Measurements from ENCODE around the gene RAB11FIP3. TPM values are rescaled to one million over a fixed set of nuclear protein-coding genes. Genes with fewer than 3 reads are reported as not detected.

Gene RAB11FIP3
- total RNA-seq, 1 experiment from 2014 or later: 12.8 TPM

DNA sequence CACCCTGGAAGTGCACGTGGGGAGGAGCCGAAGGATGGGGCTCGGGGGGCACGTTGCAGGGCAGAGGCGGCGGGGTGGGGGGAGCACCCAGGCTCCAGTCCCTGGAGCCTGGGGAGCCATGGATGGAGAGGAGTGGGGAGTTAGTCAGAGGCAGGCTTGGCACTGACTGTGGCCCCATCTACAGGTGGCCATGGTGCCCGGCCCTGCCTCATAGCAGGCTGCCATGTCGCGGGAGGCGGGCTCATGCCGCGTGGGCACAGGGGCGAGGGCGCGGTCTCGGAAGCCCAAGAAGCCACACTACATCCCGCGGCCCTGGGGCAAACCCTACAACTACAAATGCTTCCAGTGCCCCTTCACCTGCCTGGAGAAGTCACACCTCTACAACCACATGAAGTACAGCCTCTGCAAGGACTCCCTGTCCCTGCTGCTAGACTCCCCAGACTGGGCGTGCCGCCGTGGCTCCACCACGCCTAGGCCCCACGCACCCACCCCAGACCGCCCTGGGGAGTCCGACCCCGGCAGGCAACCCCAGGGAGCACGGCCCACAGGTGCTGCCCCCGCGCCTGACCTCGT, 137.7 kb downstream of the RAB11FIP3 start:
- Histone ChIP-seq H4K20me1 (ENCODE audit: insufficient read depth) (no peaks in the 10 kb centered on the region), H3K4me3 (replicated peaks in 1 of 2; ENCODE audit: low read depth in 1 of 2, low read length in 2 of 2) (no peak overlapping the region), H3K9ac (ENCODE audit: low read length) (no peak overlapping the region), H3K36me3 (ENCODE audit: control insufficient read depth in 1 of 2, insufficient read depth in 2 of 2, low read length in 2 of 2) (no peaks in the 10 kb centered on the region), H3K27me3 (ENCODE audit: insufficient read depth, low read length) (no peaks in the 10 kb centered on the region), H3K9me3 (ENCODE audit: control insufficient read depth in 1 of 2, insufficient read depth in 1 of 2, low read depth in 1 of 2, low read length in 2 of 2) (no peaks in the 10 kb centered on the region), H2AFZ (ENCODE audit: low read depth, low read length, poor library complexity, severe bottlenecking) (no peak overlapping the region), H3K27ac (ENCODE audit: low read depth, low read length) (no peak overlapping the region), H3K4me2 (ENCODE audit: low read length) (no peak overlapping the region), H3K4me1 (ENCODE audit: control insufficient read depth in 1 of 2, insufficient read depth in 2 of 2, low read length in 2 of 2) (peaks cover 0 to 3% of the 10 kb centered on the region in 2 experiments; a peak in 1 of 4 replicates), H3K9me2 (ENCODE audit: insufficient read depth) (no peaks in the 10 kb centered on the region), H3K79me2 (ENCODE audit: insufficient read depth, low read length) (no peaks in the 10 kb centered on the region)
- RAD21 ChIA-PET (ENCODE audit: low non-redundant PET in 1 of 2, low total read pairs in 2 of 2, uncharacterized antibody in 2 of 2, unreplicated experiment in 2 of 2): no interaction called here
- no peak for DNase-seq (ENCODE audit: low read depth, low spot score)
- intact Hi-C loops (cut with micrococcal nuclease): no loop called here
- BruUV-seq (replicated peaks): no TSS peak
- ATAC-seq: no peak
- TF ChIP-seq ELF1 (IDR thresholded peaks at IDR 0.05; ENCODE audit: borderline replicate concordance, low read depth): no peak
- TF ChIP-seq POLR2AphosphoS5 (IDR thresholded peaks at IDR 0.05; ENCODE audit: low read depth, low read length): no peak
- no peak for TF ChIP-seq CBX3 (IDR thresholded peaks at IDR 0.05; ENCODE audit: low read depth)
- TF ChIP-seq, protein P1, sequence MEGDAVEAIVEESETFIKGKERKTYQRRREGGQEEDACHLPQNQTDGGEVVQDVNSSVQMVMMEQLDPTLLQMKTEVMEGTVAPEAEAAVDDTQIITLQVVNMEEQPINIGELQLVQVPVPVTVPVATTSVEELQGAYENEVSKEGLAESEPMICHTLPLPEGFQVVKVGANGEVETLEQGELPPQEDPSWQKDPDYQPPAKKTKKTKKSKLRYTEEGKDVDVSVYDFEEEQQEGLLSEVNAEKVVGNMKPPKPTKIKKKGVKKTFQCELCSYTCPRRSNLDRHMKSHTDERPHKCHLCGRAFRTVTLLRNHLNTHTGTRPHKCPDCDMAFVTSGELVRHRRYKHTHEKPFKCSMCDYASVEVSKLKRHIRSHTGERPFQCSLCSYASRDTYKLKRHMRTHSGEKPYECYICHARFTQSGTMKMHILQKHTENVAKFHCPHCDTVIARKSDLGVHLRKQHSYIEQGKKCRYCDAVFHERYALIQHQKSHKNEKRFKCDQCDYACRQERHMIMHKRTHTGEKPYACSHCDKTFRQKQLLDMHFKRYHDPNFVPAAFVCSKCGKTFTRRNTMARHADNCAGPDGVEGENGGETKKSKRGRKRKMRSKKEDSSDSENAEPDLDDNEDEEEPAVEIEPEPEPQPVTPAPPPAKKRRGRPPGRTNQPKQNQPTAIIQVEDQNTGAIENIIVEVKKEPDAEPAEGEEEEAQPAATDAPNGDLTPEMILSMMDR (IDR thresholded peaks at IDR 0.05 in 2 of 3, conservative IDR thresholded peaks at IDR 0.05 in 1 of 3; ENCODE audit: borderline replicate concordance in 1 of 3, insufficient read depth in 1 of 3, low read depth in 2 of 3, low read length in 2 of 3): no peak
- no peak for TF ChIP-seq EZH2phosphoT487 (IDR thresholded peaks at IDR 0.05; ENCODE audit: borderline replicate concordance)
- TF ChIP-seq, protein P2, sequence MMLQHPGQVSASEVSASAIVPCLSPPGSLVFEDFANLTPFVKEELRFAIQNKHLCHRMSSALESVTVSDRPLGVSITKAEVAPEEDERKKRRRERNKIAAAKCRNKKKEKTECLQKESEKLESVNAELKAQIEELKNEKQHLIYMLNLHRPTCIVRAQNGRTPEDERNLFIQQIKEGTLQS (IDR thresholded peaks at IDR 0.05): no peak
- no peak for TF ChIP-seq SIN3A (IDR thresholded peaks at IDR 0.05; ENCODE audit: low read depth)
- TF ChIP-seq CEBPB (IDR thresholded peaks at IDR 0.05; ENCODE audit: low read depth): no peak
- TF ChIP-seq EZH2 (IDR thresholded peaks at IDR 0.05): no peak
- TF ChIP-seq ZNF274 (IDR thresholded peaks at IDR 0.05; ENCODE audit: low read depth, low read length): no peak
- no peak for TF ChIP-seq TCF7L2 (IDR thresholded peaks at IDR 0.05; ENCODE audit: borderline replicate concordance, extremely low read depth, insufficient read depth, insufficient read length)
- no peak for TF ChIP-seq EGR1 (IDR thresholded peaks at IDR 0.05; ENCODE audit: low read depth)
- TF ChIP-seq JUND (IDR thresholded peaks at IDR 0.05): no peak
- no peak for TF ChIP-seq SRF (IDR thresholded peaks at IDR 0.05; ENCODE audit: low read depth)
- no peak for TF ChIP-seq POLR2A (IDR thresholded peaks at IDR 0.05; ENCODE audit: borderline replicate concordance, extremely low read depth, insufficient read depth, insufficient read length)
- no peak for TF ChIP-seq SP1 (IDR thresholded peaks at IDR 0.05; ENCODE audit: low read depth)
- CTCF ChIA-PET: no interaction called here
- POLR2A ChIA-PET: no interaction called here
